GM23338 (cell line): ENCODE measurements around the gene FOXO3. TPM values are rescaled to one million over a fixed set of nuclear protein-coding genes. Genes with fewer than 3 reads are reported as not detected.
A peak's percentile ranks its signal among the peaks of the same experiment; 100 is the strongest.

Source experiments
- ATAC-seq: fragments of 200-7000 bp; cut with Tn5 transposase; 3 replicates; pipeline ENCODE4 v1.9.1; 2020
- DNase-seq: peaks from one replicate; pipeline ENCODE4 v3.0.0-alpha.2; 2015; ENCODE audit warnings: low spot score
- H2AFZ ChIP-seq: fragments of 200-600 bp; sonication (generic); 2 replicates; pipeline ENCODE4 v1.8.0; 2016; ENCODE audit warnings: antibody characterized with exemption, mild to moderate bottlenecking, moderate library complexity
- H3F3A ChIP-seq: fragments of 200-600 bp; sonication (generic); replicated peaks from 2 replicates; pipeline ENCODE4 v1.8.0; 2017; ENCODE audit warnings: antibody characterized with exemption, mixed run types, low read depth
- H3K27ac ChIP-seq: fragments of 200-600 bp; sonication (generic); 2 replicates; pipeline ENCODE4 v1.6.1; 2016; ENCODE audit warnings: low read depth
- H3K27me3 ChIP-seq: fragments of 200-600 bp; sonication (generic); 2 replicates; pipeline ENCODE4 v1.8.0; 2016; ENCODE audit warnings: mild to moderate bottlenecking, mixed run types, moderate library complexity; ENCODE audit not compliant: insufficient read depth
- H3K36me3 ChIP-seq: fragments of 200-600 bp; sonication (generic); 2 replicates; pipeline ENCODE4 v1.8.0; 2016; ENCODE audit warnings: mild to moderate bottlenecking; ENCODE audit not compliant: insufficient read depth
- H3K4me1 ChIP-seq: fragments of 200-600 bp; sonication (generic); 2 replicates; pipeline ENCODE4 v1.8.0; 2016; ENCODE audit warnings: mild to moderate bottlenecking, moderate library complexity; ENCODE audit not compliant: insufficient read depth
- H3K4me2 ChIP-seq: fragments of 200-600 bp; sonication (generic); 2 replicates; pipeline ENCODE4 v1.7.1; 2017; ENCODE audit warnings: mixed run types
- H3K4me3 ChIP-seq: fragments of 200-600 bp; sonication (generic); 2 replicates; pipeline ENCODE4 v1.6.1; 2016; ENCODE audit warnings: mixed run types
- H3K79me2 ChIP-seq: fragments of 200-600 bp; sonication (generic); replicated peaks from 2 replicates; pipeline ENCODE4 v1.8.0; 2017; ENCODE audit warnings: mild to moderate bottlenecking; ENCODE audit not compliant: insufficient read depth
- H3K9me2 ChIP-seq: fragments of 200-600 bp; sonication (generic); 2 replicates; pipeline ENCODE4 v1.8.0; 2017; ENCODE audit not compliant: insufficient read depth
- H4K20me1 ChIP-seq: fragments of 200-600 bp; sonication (generic); replicated peaks from 2 replicates; pipeline ENCODE4 v1.8.0; 2017; ENCODE audit warnings: mild to moderate bottlenecking; ENCODE audit not compliant: insufficient read depth
- H3K27ac Mint-ChIP-seq: 2 replicates; pipeline ENCODE4 v1.8.0; 2020; ENCODE audit warnings: inconsistent platforms, mild to moderate bottlenecking, moderate library complexity, mixed read lengths
- H3K27me3 Mint-ChIP-seq: 3 replicates; pipeline ENCODE4 v1.8.0; 2022; ENCODE audit warnings: low read depth, mild to moderate bottlenecking, moderate library complexity, mixed read lengths, inconsistent platforms; ENCODE audit not compliant: insufficient read depth, poor library complexity
- H3K36me3 Mint-ChIP-seq: 3 replicates; pipeline ENCODE4 v1.8.0; 2021; ENCODE audit warnings: low read depth, mild to moderate bottlenecking, inconsistent platforms, moderate library complexity, mixed read lengths
- H3K4me1 Mint-ChIP-seq: 3 replicates; pipeline ENCODE4 v1.8.0; 2020; ENCODE audit warnings: mild to moderate bottlenecking, inconsistent platforms, mixed read lengths
- H3K4me3 Mint-ChIP-seq: 3 replicates; pipeline ENCODE4 v1.8.0; 2021; ENCODE audit warnings: moderate library complexity, mild to moderate bottlenecking, inconsistent platforms, mixed read lengths
- H3K9me3 Mint-ChIP-seq: 3 replicates; pipeline ENCODE4 v1.8.0; 2020; ENCODE audit warnings: moderate library complexity, mild to moderate bottlenecking, inconsistent platforms, mixed read lengths
- CREB1 ChIP-seq: fragments of 250-450 bp; sonication (Bioruptor Pico); IDR thresholded peaks from 2 replicates; pipeline ENCODE4 v1.5.0; 2020; ENCODE audit warnings: low read depth, mild to moderate bottlenecking, moderate library complexity
- EZH2phosphoT487 ChIP-seq: fragments of 200-600 bp; sonication (generic); IDR thresholded peaks from one replicate; pipeline ENCODE4 v1.8.1; 2018; ENCODE audit warnings: antibody characterized with exemption; ENCODE audit not compliant: unreplicated experiment
- JUNB ChIP-seq: IDR thresholded peaks from one replicate; pipeline ENCODE4 v1.6.1; 2016; ENCODE audit warnings: antibody characterized with exemption; ENCODE audit not compliant: unreplicated experiment
- POLR2AphosphoS5 ChIP-seq: IDR thresholded peaks from 2 replicates; pipeline ENCODE4 v1.6.1; 2016; ENCODE audit warnings: antibody characterized with exemption, low read depth
- STAT1 ChIP-seq: IDR thresholded peaks from one replicate; pipeline ENCODE4 v1.6.1; 2016; ENCODE audit warnings: antibody characterized with exemption; ENCODE audit not compliant: unreplicated experiment
- polyA plus RNA-seq: library from polyadenylated mRNA; unstranded; fragments of >200 nt; fragmentation: Nextera tagmentation; extraction: Ambion mirVana; gene quantifications from 2 replicates; pipeline ENCODE4 v1.2.1, GENCODE V29; 2016
- total RNA-seq: library from RNA; depleted of rRNA; stranded (reverse); fragments of >200 nt; shearing (Covaris generic); gene quantifications from 2 replicates; pipeline ENCODE4 v1.2.3, GENCODE V29; 2014
- TF ChIP-seq, protein P1 (sequence below): IDR thresholded peaks from 2 replicates; pipeline ENCODE4 v1.6.1; 2016; ENCODE audit warnings: antibody characterized with exemption
- TF ChIP-seq, protein P2 (sequence below): IDR thresholded peaks from one replicate; pipeline ENCODE4 v1.6.1; 2018; ENCODE audit warnings: antibody characterized with exemption; ENCODE audit not compliant: unreplicated experiment
- TF ChIP-seq, protein P3 (sequence below): fragments of 250-450 bp; sonication (Bioruptor Pico); IDR thresholded peaks from 2 replicates; pipeline ENCODE4 v1.5.0; 2020; ENCODE audit warnings: mild to moderate bottlenecking, moderate library complexity
- TF ChIP-seq, protein P4 (sequence below), 2 experiments: fragments of 200-600 bp in 1 of 2; sonication (generic) in 1 of 2; conservative IDR thresholded peaks; 2 replicates each; pipeline versions ENCODE4 v1.5.1 to v1.6.1; 2016 to 2017; ENCODE audit warnings: antibody characterized with exemption in 2 of 2, low read depth in 2 of 2, mild to moderate bottlenecking in 2 of 2, moderate library complexity in 1 of 2

The FOXO3 gene
- total and polyA plus RNA-seq, 2 experiments from 2014 or later: 9.8 to 20.2 TPM

DNA sequence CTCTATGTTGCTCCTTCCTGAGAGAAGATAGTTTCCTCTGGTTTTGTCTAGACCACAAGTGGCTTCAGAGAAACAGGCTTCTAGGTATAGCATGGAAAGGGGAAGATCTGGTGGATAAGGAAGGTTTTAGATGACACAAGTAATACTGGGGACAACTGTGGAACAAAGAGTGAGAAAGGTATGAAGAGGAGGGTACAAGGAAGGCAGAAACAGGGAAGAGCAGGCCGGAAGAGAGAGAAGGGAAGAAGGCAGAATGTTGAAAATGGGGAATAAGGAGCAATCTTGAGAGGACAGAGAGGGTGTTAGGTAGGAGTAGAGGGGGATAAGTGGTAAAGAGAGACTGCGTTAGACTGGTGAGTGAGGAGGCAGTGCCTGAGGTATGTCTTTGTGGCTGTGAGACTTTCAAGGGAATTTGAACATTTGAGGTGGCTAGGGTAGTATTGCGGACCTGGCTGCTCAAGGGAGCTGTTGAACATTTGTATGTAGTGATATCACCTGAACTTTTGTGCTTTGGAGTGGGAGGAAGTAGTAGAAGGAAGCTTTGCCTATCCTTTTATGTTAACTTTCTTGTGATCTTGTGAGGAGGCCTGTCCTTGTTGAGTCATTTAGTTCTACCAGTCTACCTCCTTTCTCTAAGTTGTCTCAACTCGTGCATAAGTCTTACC lies 69.5 kb downstream of the FOXO3 start:
- H3K4me2 ChIP-seq: no peak overlapping the region

More for the DNA sequence above, 69.5 kb downstream of the FOXO3 start:
- Histone ChIP-seq H3K36me3 (no peaks in the 10 kb centered on the region), H3K27ac (no peak overlapping the region), H2AFZ (no peak overlapping the region), H3K4me1 (peaks cover 58% of the 10 kb centered on the region), H3K27me3 (no peaks in the 10 kb centered on the region), H3K4me3 (no peak overlapping the region), H3K79me2 (peaks cover 79% of the 10 kb centered on the region), H4K20me1 (peaks cover 10% of the 10 kb centered on the region; the same call in 1 of the 2 replicates), H3K9me2 (no peaks in the 10 kb centered on the region), H3F3A (peaks cover 2% of the 10 kb centered on the region; the same call in 1 of the 2 replicates)
- TF ChIP-seq CREB1 (CRISPR knock-in tag): no peak
- no peak for TF ChIP-seq JUNB
- TF ChIP-seq STAT1: no peak
- TF ChIP-seq, protein P1, sequence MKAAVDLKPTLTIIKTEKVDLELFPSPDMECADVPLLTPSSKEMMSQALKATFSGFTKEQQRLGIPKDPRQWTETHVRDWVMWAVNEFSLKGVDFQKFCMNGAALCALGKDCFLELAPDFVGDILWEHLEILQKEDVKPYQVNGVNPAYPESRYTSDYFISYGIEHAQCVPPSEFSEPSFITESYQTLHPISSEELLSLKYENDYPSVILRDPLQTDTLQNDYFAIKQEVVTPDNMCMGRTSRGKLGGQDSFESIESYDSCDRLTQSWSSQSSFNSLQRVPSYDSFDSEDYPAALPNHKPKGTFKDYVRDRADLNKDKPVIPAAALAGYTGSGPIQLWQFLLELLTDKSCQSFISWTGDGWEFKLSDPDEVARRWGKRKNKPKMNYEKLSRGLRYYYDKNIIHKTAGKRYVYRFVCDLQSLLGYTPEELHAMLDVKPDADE: no peak
- TF ChIP-seq POLR2AphosphoS5: no peak
- TF ChIP-seq, protein P2, sequence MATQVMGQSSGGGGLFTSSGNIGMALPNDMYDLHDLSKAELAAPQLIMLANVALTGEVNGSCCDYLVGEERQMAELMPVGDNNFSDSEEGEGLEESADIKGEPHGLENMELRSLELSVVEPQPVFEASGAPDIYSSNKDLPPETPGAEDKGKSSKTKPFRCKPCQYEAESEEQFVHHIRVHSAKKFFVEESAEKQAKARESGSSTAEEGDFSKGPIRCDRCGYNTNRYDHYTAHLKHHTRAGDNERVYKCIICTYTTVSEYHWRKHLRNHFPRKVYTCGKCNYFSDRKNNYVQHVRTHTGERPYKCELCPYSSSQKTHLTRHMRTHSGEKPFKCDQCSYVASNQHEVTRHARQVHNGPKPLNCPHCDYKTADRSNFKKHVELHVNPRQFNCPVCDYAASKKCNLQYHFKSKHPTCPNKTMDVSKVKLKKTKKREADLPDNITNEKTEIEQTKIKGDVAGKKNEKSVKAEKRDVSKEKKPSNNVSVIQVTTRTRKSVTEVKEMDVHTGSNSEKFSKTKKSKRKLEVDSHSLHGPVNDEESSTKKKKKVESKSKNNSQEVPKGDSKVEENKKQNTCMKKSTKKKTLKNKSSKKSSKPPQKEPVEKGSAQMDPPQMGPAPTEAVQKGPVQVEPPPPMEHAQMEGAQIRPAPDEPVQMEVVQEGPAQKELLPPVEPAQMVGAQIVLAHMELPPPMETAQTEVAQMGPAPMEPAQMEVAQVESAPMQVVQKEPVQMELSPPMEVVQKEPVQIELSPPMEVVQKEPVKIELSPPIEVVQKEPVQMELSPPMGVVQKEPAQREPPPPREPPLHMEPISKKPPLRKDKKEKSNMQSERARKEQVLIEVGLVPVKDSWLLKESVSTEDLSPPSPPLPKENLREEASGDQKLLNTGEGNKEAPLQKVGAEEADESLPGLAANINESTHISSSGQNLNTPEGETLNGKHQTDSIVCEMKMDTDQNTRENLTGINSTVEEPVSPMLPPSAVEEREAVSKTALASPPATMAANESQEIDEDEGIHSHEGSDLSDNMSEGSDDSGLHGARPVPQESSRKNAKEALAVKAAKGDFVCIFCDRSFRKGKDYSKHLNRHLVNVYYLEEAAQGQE: no peak
- TF ChIP-seq, protein P3, sequence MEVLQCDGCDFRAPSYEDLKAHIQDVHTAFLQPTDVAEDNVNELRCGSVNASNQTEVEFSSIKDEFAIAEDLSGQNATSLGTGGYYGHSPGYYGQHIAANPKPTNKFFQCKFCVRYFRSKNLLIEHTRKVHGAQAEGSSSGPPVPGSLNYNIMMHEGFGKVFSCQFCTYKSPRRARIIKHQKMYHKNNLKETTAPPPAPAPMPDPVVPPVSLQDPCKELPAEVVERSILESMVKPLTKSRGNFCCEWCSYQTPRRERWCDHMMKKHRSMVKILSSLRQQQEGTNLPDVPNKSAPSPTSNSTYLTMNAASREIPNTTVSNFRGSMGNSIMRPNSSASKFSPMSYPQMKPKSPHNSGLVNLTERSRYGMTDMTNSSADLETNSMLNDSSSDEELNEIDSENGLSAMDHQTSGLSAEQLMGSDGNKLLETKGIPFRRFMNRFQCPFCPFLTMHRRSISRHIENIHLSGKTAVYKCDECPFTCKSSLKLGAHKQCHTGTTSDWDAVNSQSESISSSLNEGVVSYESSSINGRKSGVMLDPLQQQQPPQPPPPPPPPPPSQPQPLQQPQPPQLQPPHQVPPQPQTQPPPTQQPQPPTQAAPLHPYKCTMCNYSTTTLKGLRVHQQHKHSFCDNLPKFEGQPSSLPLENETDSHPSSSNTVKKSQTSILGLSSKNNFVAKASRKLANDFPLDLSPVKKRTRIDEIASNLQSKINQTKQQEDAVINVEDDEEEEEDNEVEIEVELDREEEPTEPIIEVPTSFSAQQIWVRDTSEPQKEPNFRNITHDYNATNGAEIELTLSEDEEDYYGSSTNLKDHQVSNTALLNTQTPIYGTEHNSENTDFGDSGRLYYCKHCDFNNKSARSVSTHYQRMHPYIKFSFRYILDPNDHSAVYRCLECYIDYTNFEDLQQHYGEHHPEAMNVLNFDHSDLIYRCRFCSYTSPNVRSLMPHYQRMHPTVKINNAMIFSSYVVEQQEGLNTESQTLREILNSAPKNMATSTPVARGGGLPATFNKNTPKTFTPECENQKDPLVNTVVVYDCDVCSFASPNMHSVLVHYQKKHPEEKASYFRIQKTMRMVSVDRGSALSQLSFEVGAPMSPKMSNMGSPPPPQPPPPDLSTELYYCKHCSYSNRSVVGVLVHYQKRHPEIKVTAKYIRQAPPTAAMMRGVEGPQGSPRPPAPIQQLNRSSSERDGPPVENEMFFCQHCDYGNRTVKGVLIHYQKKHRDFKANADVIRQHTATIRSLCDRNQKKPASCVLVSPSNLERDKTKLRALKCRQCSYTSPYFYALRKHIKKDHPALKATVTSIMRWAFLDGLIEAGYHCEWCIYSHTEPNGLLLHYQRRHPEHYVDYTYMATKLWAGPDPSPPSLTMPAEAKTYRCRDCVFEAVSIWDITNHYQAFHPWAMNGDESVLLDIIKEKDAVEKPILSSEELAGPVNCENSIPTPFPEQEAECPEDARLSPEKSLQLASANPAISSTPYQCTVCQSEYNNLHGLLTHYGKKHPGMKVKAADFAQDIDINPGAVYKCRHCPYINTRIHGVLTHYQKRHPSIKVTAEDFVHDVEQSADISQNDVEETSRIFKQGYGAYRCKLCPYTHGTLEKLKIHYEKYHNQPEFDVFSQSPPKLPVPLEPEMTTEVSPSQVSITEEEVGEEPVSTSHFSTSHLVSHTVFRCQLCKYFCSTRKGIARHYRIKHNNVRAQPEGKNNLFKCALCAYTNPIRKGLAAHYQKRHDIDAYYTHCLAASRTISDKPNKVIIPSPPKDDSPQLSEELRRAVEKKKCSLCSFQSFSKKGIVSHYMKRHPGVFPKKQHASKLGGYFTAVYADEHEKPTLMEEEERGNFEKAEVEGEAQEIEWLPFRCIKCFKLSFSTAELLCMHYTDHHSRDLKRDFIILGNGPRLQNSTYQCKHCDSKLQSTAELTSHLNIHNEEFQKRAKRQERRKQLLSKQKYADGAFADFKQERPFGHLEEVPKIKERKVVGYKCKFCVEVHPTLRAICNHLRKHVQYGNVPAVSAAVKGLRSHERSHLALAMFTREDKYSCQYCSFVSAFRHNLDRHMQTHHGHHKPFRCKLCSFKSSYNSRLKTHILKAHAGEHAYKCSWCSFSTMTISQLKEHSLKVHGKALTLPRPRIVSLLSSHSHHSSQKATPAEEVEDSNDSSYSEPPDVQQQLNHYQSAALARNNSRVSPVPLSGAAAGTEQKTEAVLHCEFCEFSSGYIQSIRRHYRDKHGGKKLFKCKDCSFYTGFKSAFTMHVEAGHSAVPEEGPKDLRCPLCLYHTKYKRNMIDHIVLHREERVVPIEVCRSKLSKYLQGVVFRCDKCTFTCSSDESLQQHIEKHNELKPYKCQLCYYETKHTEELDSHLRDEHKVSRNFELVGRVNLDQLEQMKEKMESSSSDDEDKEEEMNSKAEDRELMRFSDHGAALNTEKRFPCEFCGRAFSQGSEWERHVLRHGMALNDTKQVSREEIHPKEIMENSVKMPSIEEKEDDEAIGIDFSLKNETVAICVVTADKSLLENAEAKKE (CRISPR knock-in tag): no peak
- no peak for TF ChIP-seq EZH2phosphoT487
- TF ChIP-seq, protein P4, sequence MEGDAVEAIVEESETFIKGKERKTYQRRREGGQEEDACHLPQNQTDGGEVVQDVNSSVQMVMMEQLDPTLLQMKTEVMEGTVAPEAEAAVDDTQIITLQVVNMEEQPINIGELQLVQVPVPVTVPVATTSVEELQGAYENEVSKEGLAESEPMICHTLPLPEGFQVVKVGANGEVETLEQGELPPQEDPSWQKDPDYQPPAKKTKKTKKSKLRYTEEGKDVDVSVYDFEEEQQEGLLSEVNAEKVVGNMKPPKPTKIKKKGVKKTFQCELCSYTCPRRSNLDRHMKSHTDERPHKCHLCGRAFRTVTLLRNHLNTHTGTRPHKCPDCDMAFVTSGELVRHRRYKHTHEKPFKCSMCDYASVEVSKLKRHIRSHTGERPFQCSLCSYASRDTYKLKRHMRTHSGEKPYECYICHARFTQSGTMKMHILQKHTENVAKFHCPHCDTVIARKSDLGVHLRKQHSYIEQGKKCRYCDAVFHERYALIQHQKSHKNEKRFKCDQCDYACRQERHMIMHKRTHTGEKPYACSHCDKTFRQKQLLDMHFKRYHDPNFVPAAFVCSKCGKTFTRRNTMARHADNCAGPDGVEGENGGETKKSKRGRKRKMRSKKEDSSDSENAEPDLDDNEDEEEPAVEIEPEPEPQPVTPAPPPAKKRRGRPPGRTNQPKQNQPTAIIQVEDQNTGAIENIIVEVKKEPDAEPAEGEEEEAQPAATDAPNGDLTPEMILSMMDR (conservative IDR thresholded peaks at IDR 0.05; ENCODE audit: low read depth in 2 of 2): no peak
- H3K27me3 Mint-ChIP-seq: peaks cover 3% of the 10 kb centered on the region
- H3K27ac Mint-ChIP-seq: no peak overlapping the region
- no peaks in the 10 kb centered on the region for H3K36me3 Mint-ChIP-seq
- H3K4me3 Mint-ChIP-seq: no peak overlapping the region
- DNase-seq (no peak), ATAC-seq (peak; percentile 15; the same call in 1 of the 3 replicates)
- H3K9me3 Mint-ChIP-seq: no peaks in the 10 kb centered on the region
- H3K4me1 Mint-ChIP-seq: peaks cover 70% of the 10 kb centered on the region
